Measurements from ENCODE around the gene SLC48A1.
A peak's percentile ranks its signal among the peaks of the same experiment; 100 is the strongest.

The SLC48A1 gene

DNA sequence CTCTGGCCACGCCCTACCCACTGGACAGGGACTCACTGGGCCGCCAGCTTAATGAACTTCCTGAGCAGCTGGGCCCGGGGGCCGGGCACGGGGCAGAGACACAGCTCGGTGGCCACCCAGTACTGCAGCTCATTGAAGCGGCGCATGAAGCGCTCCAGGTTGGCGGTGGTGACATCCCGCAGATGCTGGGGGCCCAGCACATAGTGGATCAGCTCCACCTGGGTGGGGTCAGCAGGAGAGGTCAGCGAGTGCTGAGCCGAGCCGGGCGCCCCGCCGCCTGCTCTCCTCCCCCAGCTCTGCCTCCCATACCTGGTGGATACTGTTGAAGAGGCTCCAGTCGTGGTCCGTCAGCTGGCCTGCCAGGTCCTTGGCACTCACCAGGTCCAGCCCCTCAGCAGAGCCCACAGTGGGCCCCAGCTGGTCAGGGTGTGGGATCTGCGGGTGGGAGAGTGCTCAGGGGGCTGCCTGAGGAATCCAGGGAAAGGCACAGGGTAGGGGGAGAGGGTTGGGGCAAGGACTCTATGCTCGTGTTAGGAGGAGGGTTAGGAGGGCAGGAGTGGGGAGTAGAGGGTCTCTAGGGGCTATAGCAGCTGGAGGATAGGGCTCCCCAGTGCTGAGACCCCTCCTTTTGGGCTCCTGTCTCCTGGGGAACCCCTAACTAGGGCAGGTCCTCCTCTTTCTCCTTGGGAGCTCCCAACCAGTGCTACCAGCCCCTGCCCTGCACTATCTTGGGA, 32.3 kb upstream of the SLC48A1 start:
- no peak for DNase-seq (ENCODE audit: extremely low spot score)
- ChIA-PET CTCF (interaction anchor here (0.6 to 6.3 kb wide), 11 partner anchors 7 to 98 kb away, joined by 3 to 85 read pairs (median 5); partner anchors contain the start of gene RPAP3), POLR2A (interaction anchor here (0.9 kb wide), 1 partner anchor 35 kb away, joined by 3 read pairs; the partner anchor contains the start of gene RPAP3)
- no peak for TF ChIP-seq L3MBTL2 (conservative IDR thresholded peaks at IDR 0.05)
- no peak for TF ChIP-seq ARNT (IDR thresholded peaks at IDR 0.05)
- no peak for TF ChIP-seq TARDBP (IDR thresholded peaks at IDR 0.05)
- TF ChIP-seq, protein P1, sequence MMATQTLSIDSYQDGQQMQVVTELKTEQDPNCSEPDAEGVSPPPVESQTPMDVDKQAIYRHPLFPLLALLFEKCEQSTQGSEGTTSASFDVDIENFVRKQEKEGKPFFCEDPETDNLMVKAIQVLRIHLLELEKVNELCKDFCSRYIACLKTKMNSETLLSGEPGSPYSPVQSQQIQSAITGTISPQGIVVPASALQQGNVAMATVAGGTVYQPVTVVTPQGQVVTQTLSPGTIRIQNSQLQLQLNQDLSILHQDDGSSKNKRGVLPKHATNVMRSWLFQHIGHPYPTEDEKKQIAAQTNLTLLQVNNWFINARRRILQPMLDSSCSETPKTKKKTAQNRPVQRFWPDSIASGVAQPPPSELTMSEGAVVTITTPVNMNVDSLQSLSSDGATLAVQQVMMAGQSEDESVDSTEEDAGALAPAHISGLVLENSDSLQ (IDR thresholded peaks at IDR 0.05): no peak
- TF ChIP-seq ELF4 (IDR thresholded peaks at IDR 0.05): no peak
- TF ChIP-seq HDGF (IDR thresholded peaks at IDR 0.05; ENCODE audit: borderline replicate concordance): no peak
- no peak for TF ChIP-seq SUZ12 (IDR thresholded peaks at IDR 0.05)
- no peak for TF ChIP-seq BHLHE40 (IDR thresholded peaks at IDR 0.05; ENCODE audit: borderline replicate concordance)
- no peak for TF ChIP-seq FOXK2 (IDR thresholded peaks at IDR 0.05)
- no peak for TF ChIP-seq LEF1 (IDR thresholded peaks at IDR 0.05; ENCODE audit: borderline replicate concordance)

DNA sequence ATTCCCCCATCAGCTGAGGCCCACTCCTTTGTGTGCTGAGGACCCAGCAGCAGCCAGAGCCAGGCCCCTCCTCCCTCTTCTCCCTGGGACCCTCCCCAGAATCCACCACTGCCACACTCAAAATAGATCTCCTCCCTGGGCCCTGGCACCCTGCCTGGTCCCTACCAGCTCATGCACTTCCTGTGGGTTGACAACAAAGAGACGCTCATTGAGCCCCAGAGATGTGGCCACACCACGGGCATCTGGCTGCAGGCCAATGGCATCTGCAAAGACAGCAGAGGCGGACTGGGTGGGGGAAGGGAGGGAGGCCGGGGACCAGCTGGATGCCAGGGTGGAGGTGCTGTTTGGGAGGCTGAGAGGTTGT, 31.7 kb upstream of the SLC48A1 start:
- TF ChIP-seq LEF1 (IDR thresholded peaks at IDR 0.05; ENCODE audit: borderline replicate concordance) (no peak), FOXK2 (IDR thresholded peaks at IDR 0.05) (no peak), FOXA1 (IDR thresholded peaks at IDR 0.05) (no peak), L3MBTL2 (conservative IDR thresholded peaks at IDR 0.05) (no peak), TARDBP (IDR thresholded peaks at IDR 0.05) (no peak), ZNF384 (IDR thresholded peaks at IDR 0.05) (no peak), BHLHE40 (IDR thresholded peaks at IDR 0.05; ENCODE audit: borderline replicate concordance) (no peak), FOXM1 (IDR thresholded peaks at IDR 0.05; ENCODE audit: borderline replicate concordance) (no peak), CTBP1 (IDR thresholded peaks at IDR 0.05; ENCODE audit: borderline replicate concordance) (no peak), ELF4 (IDR thresholded peaks at IDR 0.05) (no peak), HDGF (IDR thresholded peaks at IDR 0.05; ENCODE audit: borderline replicate concordance) (no peak), SP1 (IDR thresholded peaks at IDR 0.05) (no peak), NFRKB (IDR thresholded peaks at IDR 0.05) (no peak), ARNT (IDR thresholded peaks at IDR 0.05) (no peak), SUZ12 (IDR thresholded peaks at IDR 0.05) (no peak)
- TF ChIP-seq, protein P1 (IDR thresholded peaks at IDR 0.05): no peak
- ChIA-PET POLR2A (interaction anchor here (0.9 kb wide), 1 partner anchor 35 kb away, joined by 3 read pairs; the partner anchor contains the start of gene RPAP3), CTCF (interaction anchor here (0.6 to 6.3 kb wide), 16 partner anchors 8 to 105 kb away, joined by 3 to 85 read pairs (median 6); partner anchors contain the start of genes ENDOU, RAPGEF3 and RPAP3)
- no peak for DNase-seq (ENCODE audit: extremely low spot score)

DNA sequence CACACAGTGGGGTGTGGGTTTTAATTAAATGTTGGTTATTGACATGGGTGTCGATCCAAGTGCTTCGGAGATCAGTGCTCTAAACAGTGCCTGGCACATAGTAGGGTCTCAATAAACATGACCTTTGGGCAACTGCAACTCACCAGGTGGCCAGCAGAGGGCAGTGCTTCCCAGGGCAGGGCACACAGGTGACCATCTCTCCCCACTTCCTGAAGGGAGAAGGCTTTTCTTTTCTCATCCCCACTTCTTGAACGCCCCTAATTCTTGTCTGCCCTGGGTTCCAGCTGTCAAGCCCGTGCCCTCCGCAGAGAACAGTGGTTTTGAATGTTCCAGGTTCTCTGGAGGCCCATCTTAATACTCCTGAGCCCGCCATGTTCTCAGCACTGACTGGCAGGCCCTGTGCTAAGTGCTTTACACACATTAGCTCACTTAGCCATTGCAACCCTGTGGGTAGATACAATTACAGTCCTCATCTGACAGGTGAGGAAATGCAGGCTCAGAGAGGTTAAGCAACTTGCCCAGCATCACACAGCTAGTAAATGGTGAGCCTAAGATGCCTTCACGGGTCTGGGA, 30.7 kb upstream of the SLC48A1 start:
- ChIA-PET CTCF (interaction anchor here (0.7 to 6.3 kb wide), 15 partner anchors 9 to 104 kb away, joined by 3 to 85 read pairs (median 8); partner anchors contain the start of genes ENDOU, RAPGEF3 and RPAP3), POLR2A (interaction anchor here (1.3 to 1.6 kb wide), 2 partner anchors 13 to 28 kb away, joined by 3 to 5 read pairs; no protein-coding TSS in a partner anchor)
- DNase-seq (ENCODE audit: extremely low spot score): peak; percentile 66
- TF ChIP-seq ZNF384 (IDR thresholded peaks at IDR 0.05) (no peak), SP1 (IDR thresholded peaks at IDR 0.05) (no peak), NFRKB (IDR thresholded peaks at IDR 0.05) (no peak), L3MBTL2 (conservative IDR thresholded peaks at IDR 0.05) (no peak), FOXA1 (IDR thresholded peaks at IDR 0.05) (no peak), HDGF (IDR thresholded peaks at IDR 0.05; ENCODE audit: borderline replicate concordance) (no peak), SUZ12 (IDR thresholded peaks at IDR 0.05) (no peak), ELF4 (IDR thresholded peaks at IDR 0.05) (no peak), ARNT (IDR thresholded peaks at IDR 0.05) (no peak)

DNA sequence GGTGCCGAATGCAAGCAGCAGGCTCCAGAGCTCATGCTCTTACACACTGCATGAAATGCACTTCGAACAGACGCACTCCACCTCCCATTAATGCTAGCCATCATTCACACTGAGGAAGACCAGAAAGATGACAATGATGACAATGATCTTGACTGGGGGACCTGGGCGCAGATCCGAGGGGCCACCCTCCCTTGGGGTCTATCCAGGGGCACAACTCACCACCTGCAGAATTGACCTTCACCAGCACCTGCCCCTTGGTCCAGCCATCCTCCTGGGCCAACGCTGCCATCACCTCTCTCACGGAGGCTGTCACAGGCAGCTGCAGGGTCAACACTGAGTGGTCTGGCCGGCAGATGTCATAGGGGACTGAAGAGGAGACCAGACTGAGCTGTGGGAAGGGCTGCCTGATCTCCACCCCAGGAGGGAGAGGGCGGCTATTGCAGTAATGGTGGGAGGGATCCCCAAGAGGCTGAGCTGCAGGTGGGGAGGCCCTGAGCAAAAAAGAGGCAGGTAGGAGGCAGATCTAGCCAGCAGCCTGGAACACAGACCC, 29.7 kb upstream of the SLC48A1 start:
- TF ChIP-seq SUZ12 (IDR thresholded peaks at IDR 0.05): no peak
- TF ChIP-seq FOXK2 (IDR thresholded peaks at IDR 0.05): no peak
- TF ChIP-seq SP1 (IDR thresholded peaks at IDR 0.05): no peak
- TF ChIP-seq HDGF (IDR thresholded peaks at IDR 0.05; ENCODE audit: borderline replicate concordance): no peak
- no peak for TF ChIP-seq LEF1 (IDR thresholded peaks at IDR 0.05; ENCODE audit: borderline replicate concordance)
- TF ChIP-seq FOXA1 (IDR thresholded peaks at IDR 0.05): no peak
- TF ChIP-seq ARNT (IDR thresholded peaks at IDR 0.05): no peak
- no peak for TF ChIP-seq CTBP1 (IDR thresholded peaks at IDR 0.05; ENCODE audit: borderline replicate concordance)
- TF ChIP-seq FOXM1 (IDR thresholded peaks at IDR 0.05; ENCODE audit: borderline replicate concordance): no peak
- TF ChIP-seq TARDBP (IDR thresholded peaks at IDR 0.05): no peak
- TF ChIP-seq ELF4 (IDR thresholded peaks at IDR 0.05): no peak
- no peak for TF ChIP-seq NFRKB (IDR thresholded peaks at IDR 0.05)
- TF ChIP-seq, protein P1 (IDR thresholded peaks at IDR 0.05): no peak
- TF ChIP-seq L3MBTL2 (conservative IDR thresholded peaks at IDR 0.05): no peak
- TF ChIP-seq BHLHE40 (IDR thresholded peaks at IDR 0.05; ENCODE audit: borderline replicate concordance): no peak
- TF ChIP-seq ZNF384 (IDR thresholded peaks at IDR 0.05): no peak
- DNase-seq (ENCODE audit: extremely low spot score): no peak
- POLR2A ChIA-PET: interaction anchor here (0.8 to 1.6 kb wide), 4 partner anchors 12 to 89 kb away, joined by 3 to 6 read pairs (median 4); no protein-coding TSS in a partner anchor
- CTCF ChIA-PET: interaction anchor here (0.9 to 6.3 kb wide), 15 partner anchors 9 to 98 kb away, joined by 3 to 85 read pairs (median 8); partner anchors contain the start of genes ENDOU, RAPGEF3 and SLC48A1

All from HEK293T (cell line).